HepG2 (cell line): Measurements from ENCODE around the gene ANO10.

Experiments used
- EZH2 ChIP-seq: conservative IDR thresholded peaks from 2 replicates; pipeline ENCODE4 v1.6.1; 2012; ENCODE audit warnings: mild to moderate bottlenecking, low read depth, low read length, moderate library complexity
- GTF3A ChIP-seq: sonication (generic); formaldehyde crosslinking; conservative IDR thresholded peaks from 2 replicates; pipeline ENCODE4 v1.4.0; 2020; ENCODE audit warnings: mild to moderate bottlenecking, missing genetic modification reagents
- JUN ChIP-seq: sonication (generic); formaldehyde crosslinking; IDR thresholded peaks from 2 replicates; pipeline ENCODE4 v1.4.0; 2020; ENCODE audit warnings: mild to moderate bottlenecking, missing genetic modification reagents
- KDM5B ChIP-seq: sonication (generic); formaldehyde crosslinking; IDR thresholded peaks from 2 replicates; pipeline ENCODE4 v1.4.0; 2020; ENCODE audit warnings: missing genetic modification reagents, mild to moderate bottlenecking, borderline replicate concordance
- MTERF4 ChIP-seq: sonication (generic); formaldehyde crosslinking; IDR thresholded peaks from 2 replicates; pipeline ENCODE4 v1.8.0; 2023; ENCODE audit warnings: mild to moderate bottlenecking, missing genetic modification reagents
- PBX2 ChIP-seq: IDR thresholded peaks from 2 replicates; pipeline ENCODE4 v1.6.1; 2016; ENCODE audit warnings: control low read depth
- PBX3 ChIP-seq: sonication (generic); formaldehyde crosslinking; IDR thresholded peaks from 2 replicates; pipeline ENCODE4 v1.8.1; 2023; ENCODE audit warnings: missing genetic modification reagents, inconsistent platforms, borderline replicate concordance
- PHB2 ChIP-seq: fragments of 450-650 bp; IDR thresholded peaks from 2 replicates; pipeline ENCODE4 v1.6.1; 2018; ENCODE audit not compliant: partially characterized antibody
- ZNF274 ChIP-seq: sonication (generic); formaldehyde crosslinking; IDR thresholded peaks from 2 replicates; pipeline ENCODE4 v1.5.1; 2020; ENCODE audit warnings: mild to moderate bottlenecking, missing genetic modification reagents
- ZNF383 ChIP-seq: sonication (generic); formaldehyde crosslinking; IDR thresholded peaks from 2 replicates; pipeline ENCODE4 v1.4.0; 2020; ENCODE audit warnings: missing genetic modification reagents, mild to moderate bottlenecking, borderline replicate concordance
- ZNF704 ChIP-seq: sonication (generic); formaldehyde crosslinking; IDR thresholded peaks from 2 replicates; pipeline ENCODE4 v1.8.1; 2023; ENCODE audit warnings: mild to moderate bottlenecking, inconsistent platforms, moderate library complexity, missing genetic modification reagents, borderline replicate concordance

GRCh38 chr3:43559961-43560360 lies 61.9 kb downstream of the ANO10 start:
- no peak for TF ChIP-seq ZNF274 (CRISPR knock-in tag)
- TF ChIP-seq MTERF4 (CRISPR knock-in tag), result no peak
- TF ChIP-seq ZNF704 (CRISPR knock-in tag), result no peak
- TF ChIP-seq KDM5B (CRISPR knock-in tag), result no peak
- TF ChIP-seq PBX3 (CRISPR knock-in tag), result no peak
- no peak for TF ChIP-seq PBX2
- no peak for TF ChIP-seq PHB2
- TF ChIP-seq GTF3A (CRISPR knock-in tag), result no peak
- no peak for TF ChIP-seq EZH2
- TF ChIP-seq ZNF383, result no peak
- no peak for TF ChIP-seq JUN (CRISPR knock-in tag)
